NB4 (cell line): Measurements from ENCODE around the gene SCAMP1.

ENCODE experiments used
- DNase-seq: peaks from one replicate; pipeline ENCODE4 v3.0.0; 2010; ENCODE audit warnings: low read depth
- H3K4me3 ChIP-seq: one replicate; pipeline ENCODE4 v1.5.1; 2011; ENCODE audit warnings: mild to moderate bottlenecking, low read depth, low read length, moderate library complexity
- CTCF ChIP-seq: IDR thresholded peaks from one replicate; pipeline ENCODE4 v1.5.1; 2012; ENCODE audit warnings: low read depth, low read length
- MAX ChIP-seq: IDR thresholded peaks from 2 replicates; pipeline ENCODE4 v1.6.1; 2011; ENCODE audit warnings: low read depth, low read length
- MYC ChIP-seq: IDR thresholded peaks from 2 replicates; pipeline ENCODE4 v1.6.1; 2011; ENCODE audit warnings: low read depth, low read length
- POLR2A ChIP-seq: IDR thresholded peaks from 2 replicates; pipeline ENCODE4 v1.6.1; 2011; ENCODE audit warnings: mild to moderate bottlenecking; ENCODE audit not compliant: insufficient read length; ENCODE audit errors: extremely low read depth

SCAMP1 gene

DNA sequence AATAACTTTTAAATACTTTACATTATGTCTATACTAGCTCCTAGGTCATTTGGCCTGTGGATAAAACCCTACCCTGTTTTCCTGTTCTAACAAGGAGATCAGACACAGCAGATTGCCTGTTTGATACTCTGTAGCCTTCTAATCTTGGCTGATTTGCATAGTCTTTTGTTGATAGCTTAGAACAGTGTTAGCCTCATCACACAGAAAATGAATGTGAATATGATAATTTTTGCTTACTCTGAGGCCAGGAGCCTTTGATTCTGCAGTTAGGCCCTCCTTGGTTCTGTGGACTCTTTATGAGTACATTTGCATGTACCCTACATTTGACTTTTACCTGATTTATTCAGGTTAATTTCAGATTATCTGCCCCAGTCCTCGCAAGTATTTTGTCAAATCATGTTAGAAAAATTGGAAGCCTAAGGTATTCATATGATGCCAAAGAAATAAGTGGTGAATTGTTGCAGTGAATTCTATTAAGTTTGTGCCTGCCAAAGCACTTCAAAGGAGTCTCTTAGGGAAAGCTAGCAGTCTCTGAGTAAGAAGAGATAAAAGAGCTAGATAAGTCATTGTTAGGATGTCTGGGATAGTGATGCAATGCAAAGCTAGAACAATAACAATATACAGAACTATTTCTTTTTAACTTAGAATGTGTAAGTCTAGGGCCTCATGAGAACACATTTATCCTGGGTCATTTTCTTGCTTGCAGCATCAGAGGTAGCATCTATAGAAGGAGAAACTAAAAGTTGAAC lies 56.4 kb downstream of the SCAMP1 start:
- H3K4me3 ChIP-seq: no peak overlapping the region
- TF ChIP-seq MYC (no peak), CTCF (no peak), POLR2A (no peak), MAX (no peak)
- no peak for DNase-seq

- DNase-seq: no peak
- TF ChIP-seq MYC (no peak), POLR2A (no peak), CTCF (no peak), MAX (no peak)
- no peak overlapping the region for H3K4me3 ChIP-seq
These were observed 59.0 kb downstream of the SCAMP1 start for GRCh38 chr5:78419396-78419795.

DNA sequence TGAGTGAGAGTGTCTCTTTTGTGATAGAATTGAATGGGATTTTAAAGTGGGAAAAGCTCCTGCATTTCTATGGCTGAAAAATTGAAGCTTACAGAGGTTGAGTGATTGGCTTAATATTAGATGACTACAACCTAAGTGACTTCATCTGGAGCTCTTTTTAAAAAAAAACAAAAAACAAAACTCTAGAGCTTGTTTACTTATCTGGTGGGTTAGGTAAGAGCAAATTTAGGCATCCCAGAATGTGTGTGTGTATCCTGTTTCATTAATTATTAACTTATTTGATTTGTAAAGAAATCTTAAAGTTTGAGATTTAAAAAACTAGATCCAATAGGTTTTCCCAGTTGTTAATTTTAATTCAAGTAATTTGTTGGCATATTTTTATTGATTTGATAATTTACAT lies 60.1 kb downstream of the SCAMP1 start:
- no peak for TF ChIP-seq MAX
- TF ChIP-seq CTCF: no peak
- no peak for TF ChIP-seq MYC
- no peak for TF ChIP-seq POLR2A
- no peak for DNase-seq
- H3K4me3 ChIP-seq: no peak overlapping the region

DNA sequence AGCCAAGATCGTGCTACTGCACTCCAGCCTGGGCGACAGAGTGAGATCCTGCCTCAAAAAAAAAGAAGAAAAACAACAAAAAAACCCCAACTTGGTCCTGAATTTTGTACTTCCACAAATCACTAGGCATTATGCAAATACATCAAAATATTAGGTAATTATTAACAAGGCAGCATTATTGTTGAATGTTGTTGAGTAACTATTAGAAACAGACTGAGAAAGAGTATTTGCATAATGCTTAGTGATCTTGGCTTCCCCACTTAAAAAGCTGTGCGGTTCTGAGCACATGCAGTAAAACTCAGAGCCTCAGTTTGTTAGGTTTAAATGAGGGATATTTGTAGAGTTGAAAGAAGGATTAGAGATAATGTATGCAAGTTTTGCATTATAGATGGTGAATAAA lies 64.2 kb downstream of the SCAMP1 start:
- no peak overlapping the region for H3K4me3 ChIP-seq
- no peak for DNase-seq
- no peak for TF ChIP-seq MAX
- no peak for TF ChIP-seq CTCF
- no peak for TF ChIP-seq MYC
- TF ChIP-seq POLR2A: no peak

DNA sequence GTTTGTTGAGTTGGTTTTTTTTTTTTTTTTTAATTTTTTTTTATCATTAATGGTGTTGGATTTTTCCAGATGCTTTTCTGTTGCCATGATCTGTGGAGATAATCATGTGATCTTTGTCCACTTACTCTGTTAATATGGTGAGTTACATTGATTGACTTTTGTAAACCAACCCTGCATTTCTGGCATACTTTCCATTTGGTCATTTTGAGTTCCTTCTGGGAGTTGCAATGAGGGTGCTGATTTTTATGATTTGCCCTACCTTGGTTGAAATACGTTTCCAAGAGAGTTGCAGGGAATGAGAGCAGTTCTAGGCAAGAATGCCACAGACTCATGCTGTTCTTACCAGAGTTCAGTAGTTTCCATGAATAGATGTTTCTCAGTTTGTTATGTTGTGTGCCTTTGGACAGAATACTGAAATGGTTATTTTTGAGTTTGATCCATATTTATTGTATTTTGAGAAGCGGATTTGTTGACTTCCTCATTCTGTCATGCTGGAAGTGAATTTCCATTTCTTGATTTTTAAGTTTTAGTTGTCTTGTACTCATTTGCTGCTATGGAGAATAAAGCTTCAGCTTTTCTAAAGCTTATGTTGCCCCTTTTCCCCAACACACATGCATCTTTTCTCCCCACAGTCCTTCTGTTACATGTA lies 69.0 kb downstream of the SCAMP1 start:
- H3K4me3 ChIP-seq: no peak overlapping the region
- no peak for DNase-seq
- no peak for TF ChIP-seq POLR2A
- TF ChIP-seq MYC: no peak
- no peak for TF ChIP-seq CTCF
- TF ChIP-seq MAX: no peak
